ENCODE data around the gene PLCB4. TPM values are rescaled to one million over a fixed set of nuclear protein-coding genes. Genes with fewer than 3 reads are reported as not detected.

Gene PLCB4
- total RNA-seq, 2 donors from 2014 or later: 15.3 to 24.1 TPM

DNA sequence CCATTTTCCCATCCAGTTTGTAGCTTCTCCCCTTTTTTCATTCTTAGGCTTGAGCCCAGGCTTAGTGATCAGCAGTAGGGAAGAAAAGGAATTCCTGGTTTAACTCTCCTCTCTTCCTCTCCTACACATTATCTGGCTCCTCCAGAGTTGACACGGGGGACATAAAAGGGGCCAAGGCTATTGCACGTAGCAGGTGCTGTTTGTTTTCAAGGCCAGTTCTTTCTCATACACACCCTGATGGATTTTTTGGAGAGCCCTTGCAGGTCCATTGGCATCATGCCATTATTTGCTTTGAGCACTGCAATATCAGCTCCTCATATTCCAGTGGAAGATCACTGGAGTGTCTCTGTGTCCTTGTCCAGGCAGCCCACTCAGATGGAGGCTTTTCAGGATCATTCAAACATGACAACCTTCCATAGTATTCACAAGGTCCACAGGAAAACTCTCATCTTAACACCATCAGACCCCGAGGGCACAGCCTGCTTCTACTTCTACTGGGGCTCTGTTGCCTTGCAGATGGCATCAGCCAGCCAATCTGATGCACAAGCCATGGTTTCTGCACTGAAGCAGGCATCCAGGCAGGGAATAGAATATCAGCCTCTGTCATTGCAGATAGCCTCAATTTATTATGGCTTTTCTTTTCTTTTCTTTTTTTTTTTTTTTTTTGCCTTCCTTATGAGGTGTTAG is 18.8 kb downstream of the PLCB4 start:
- DNase-seq (ENCODE audit: low spot score) (no peak), ATAC-seq (ENCODE audit: insufficient number of reproducible peaks, low FRiP score, low read depth) (no peak)
- H3K27ac ChIP-seq: no peak overlapping the region
- TF ChIP-seq, protein P1, sequence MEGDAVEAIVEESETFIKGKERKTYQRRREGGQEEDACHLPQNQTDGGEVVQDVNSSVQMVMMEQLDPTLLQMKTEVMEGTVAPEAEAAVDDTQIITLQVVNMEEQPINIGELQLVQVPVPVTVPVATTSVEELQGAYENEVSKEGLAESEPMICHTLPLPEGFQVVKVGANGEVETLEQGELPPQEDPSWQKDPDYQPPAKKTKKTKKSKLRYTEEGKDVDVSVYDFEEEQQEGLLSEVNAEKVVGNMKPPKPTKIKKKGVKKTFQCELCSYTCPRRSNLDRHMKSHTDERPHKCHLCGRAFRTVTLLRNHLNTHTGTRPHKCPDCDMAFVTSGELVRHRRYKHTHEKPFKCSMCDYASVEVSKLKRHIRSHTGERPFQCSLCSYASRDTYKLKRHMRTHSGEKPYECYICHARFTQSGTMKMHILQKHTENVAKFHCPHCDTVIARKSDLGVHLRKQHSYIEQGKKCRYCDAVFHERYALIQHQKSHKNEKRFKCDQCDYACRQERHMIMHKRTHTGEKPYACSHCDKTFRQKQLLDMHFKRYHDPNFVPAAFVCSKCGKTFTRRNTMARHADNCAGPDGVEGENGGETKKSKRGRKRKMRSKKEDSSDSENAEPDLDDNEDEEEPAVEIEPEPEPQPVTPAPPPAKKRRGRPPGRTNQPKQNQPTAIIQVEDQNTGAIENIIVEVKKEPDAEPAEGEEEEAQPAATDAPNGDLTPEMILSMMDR (IDR thresholded peaks at IDR 0.05): no peak
- no peaks in the 10 kb centered on the region for H3K9me3 ChIP-seq
- no peaks in the 10 kb centered on the region for H3K36me3 ChIP-seq
- H3K4me3 ChIP-seq: no peak overlapping the region
- H3K4me1 ChIP-seq (ENCODE audit: control insufficient read depth in 1 of 2, low read depth in 2 of 2): peaks cover 4 to 19% of the 10 kb centered on the region in 2 donors
- H3K27me3 ChIP-seq (replicated peaks; ENCODE audit: insufficient read depth): no peaks in the 10 kb centered on the region

DNA sequence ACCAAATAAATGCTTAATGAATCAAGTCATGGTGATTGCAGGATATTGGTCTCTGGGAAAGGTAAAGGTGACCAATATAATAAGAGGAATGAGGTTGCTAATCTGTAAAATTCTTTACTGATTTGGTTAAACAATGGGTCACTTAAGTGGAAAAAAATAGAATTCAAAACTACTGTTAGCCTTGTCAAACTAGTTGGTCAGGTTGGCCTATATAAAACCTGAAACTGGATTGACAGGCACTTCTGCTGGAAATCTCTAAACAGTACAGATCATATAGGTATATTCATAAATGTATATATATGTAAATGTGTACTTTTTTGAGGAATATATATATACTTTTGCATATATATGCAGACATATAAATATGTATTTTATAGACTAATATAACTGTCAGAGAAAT is 19.7 kb downstream of the PLCB4 start:
- TF ChIP-seq, protein P1 (IDR thresholded peaks at IDR 0.05): no peak

DNA sequence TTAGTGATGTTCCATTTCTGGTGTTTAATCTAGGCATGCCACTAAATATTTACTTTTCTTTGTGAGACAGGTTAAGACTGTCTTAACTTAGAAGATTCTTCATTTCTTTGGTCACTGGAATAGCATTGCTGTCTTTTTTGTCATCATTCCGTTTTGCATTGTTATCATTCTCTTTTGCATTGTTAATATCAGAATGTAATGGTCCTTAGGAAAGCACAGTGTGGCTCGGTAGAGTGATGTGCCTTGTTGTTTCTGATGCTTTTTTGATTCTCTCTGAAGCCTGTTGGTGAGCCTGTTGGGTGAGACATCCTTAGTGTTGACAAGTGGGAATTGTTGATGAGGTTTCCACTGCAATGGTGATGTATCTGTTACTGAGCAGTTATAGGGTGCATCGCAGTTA is 23.2 kb downstream of the PLCB4 start:
- Histone ChIP-seq H3K9me3 (no peaks in the 10 kb centered on the region), H3K4me3 (no peak overlapping the region), H3K27ac (no peak overlapping the region), H3K4me1 (ENCODE audit: control insufficient read depth in 1 of 2, low read depth in 2 of 2) (peaks cover 2 to 18% of the 10 kb centered on the region in 2 donors), H3K36me3 (no peaks in the 10 kb centered on the region), H3K27me3 (replicated peaks; ENCODE audit: insufficient read depth) (no peaks in the 10 kb centered on the region)
- DNase-seq (ENCODE audit: low spot score): no peak
- TF ChIP-seq, protein P1 (IDR thresholded peaks at IDR 0.05): no peak
- ATAC-seq (ENCODE audit: insufficient number of reproducible peaks, low FRiP score, low read depth): no peak

More for the DNA sequence above, 19.7 kb downstream of the PLCB4 start:
- Histone ChIP-seq H3K9me3 (no peaks in the 10 kb centered on the region), H3K4me3 (no peak overlapping the region), H3K4me1 (ENCODE audit: control insufficient read depth in 1 of 2, low read depth in 2 of 2) (peaks cover 2 to 20% of the 10 kb centered on the region in 2 donors), H3K27me3 (replicated peaks; ENCODE audit: insufficient read depth) (no peaks in the 10 kb centered on the region), H3K36me3 (no peaks in the 10 kb centered on the region), H3K27ac (no peak overlapping the region)
- DNase-seq (ENCODE audit: low spot score) (no peak), ATAC-seq (ENCODE audit: insufficient number of reproducible peaks, low FRiP score, low read depth) (no peak)

DNA sequence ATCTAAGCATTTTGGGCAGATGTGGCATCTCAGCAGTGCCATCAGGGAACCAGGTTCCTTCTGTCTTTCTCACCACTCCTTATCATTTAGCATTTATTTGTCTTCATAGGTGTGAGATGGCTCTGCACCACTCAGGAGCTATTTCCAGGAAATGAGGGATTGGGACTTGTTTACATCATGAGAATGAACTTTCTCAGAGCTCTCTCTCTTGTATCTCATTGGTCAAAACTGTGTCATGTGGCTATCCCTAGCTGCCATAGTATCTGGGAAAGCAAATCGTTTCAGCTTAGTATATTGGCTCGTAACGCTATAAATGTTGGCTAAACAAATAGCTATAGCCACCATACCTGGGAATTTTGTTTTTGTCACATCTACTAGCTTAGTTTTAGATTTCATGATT is 23.8 kb downstream of the PLCB4 start:
- Histone ChIP-seq H3K9me3 (no peaks in the 10 kb centered on the region), H3K27ac (no peak overlapping the region), H3K36me3 (no peaks in the 10 kb centered on the region), H3K4me1 (ENCODE audit: control insufficient read depth in 1 of 2, low read depth in 2 of 2) (peaks cover 2 to 18% of the 10 kb centered on the region in 2 donors), H3K27me3 (replicated peaks; ENCODE audit: insufficient read depth) (no peaks in the 10 kb centered on the region), H3K4me3 (no peak overlapping the region)
- ATAC-seq (ENCODE audit: insufficient number of reproducible peaks, low FRiP score, low read depth) (no peak), DNase-seq (ENCODE audit: low spot score) (no peak)
- TF ChIP-seq, protein P1 (IDR thresholded peaks at IDR 0.05): no peak

DNA sequence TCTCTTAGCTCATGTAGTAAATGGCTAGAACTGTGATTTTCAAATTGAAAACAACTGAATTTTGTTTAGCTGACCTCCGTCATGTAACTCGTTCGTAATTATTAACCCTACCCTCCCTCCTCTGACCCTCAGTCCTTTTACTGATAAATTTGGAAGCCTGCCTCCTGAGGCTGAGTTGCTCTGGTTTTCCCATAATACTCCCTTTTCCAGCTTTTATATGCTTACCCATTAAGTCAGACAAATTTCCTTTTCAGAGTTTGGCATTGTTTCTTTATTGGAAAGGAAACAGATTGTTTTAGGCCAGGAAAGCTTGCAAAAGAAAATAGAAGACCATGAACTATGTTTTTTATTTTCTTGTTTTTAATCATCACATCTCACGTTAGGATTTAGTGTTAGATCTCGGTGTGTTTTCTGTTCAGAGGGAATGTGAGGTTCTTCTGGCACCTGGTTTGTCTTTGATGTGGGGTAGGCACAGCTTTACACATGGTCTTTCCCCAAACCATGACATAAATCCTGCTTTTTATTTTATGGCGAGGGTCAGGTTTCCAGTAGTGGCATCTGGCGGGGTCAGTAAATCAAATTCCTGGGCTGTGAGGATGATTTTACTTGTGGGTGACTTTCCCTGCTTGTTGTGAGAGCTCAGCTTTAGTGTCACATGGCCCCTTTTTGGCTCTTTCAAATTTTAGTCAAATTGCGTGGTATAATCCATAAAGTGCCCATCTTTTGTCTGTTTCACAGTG is 24.5 kb downstream of the PLCB4 start:
- ATAC-seq (ENCODE audit: insufficient number of reproducible peaks, low FRiP score, low read depth) (no peak), DNase-seq (ENCODE audit: low spot score) (no peak)
- TF ChIP-seq, protein P1 (IDR thresholded peaks at IDR 0.05): no peak
- Histone ChIP-seq H3K27ac (no peak overlapping the region), H3K4me3 (peak overlapping the region; percentile 4), H3K9me3 (no peaks in the 10 kb centered on the region), H3K4me1 (ENCODE audit: control insufficient read depth in 1 of 2, low read depth in 2 of 2) (peaks cover 2 to 18% of the 10 kb centered on the region in 2 donors), H3K27me3 (replicated peaks; ENCODE audit: insufficient read depth) (no peaks in the 10 kb centered on the region), H3K36me3 (no peaks in the 10 kb centered on the region)

Measured in thoracic aorta (tissue), 2 donors.